Endothelial cell of umbilical vein (primary cell): ENCODE results near the gene PLPP3.

ENCODE experiments used
- CTCF ChIP-seq, 2 donors: IDR thresholded peaks; 1 replicate in 1 of 2; 2 replicates in 1 of 2; pipeline ENCODE4 v1.5.1; 2011; ENCODE audit warnings: low read length in 2 of 2, mild to moderate bottlenecking in 2 of 2, moderate library complexity in 2 of 2, control low read depth in 1 of 2, inconsistent platforms in 1 of 2, low read depth in 1 of 2; ENCODE audit not compliant: insufficient read depth in 1 of 2; ENCODE audit errors: extremely low read depth in 1 of 2
- EZH2 ChIP-seq: IDR thresholded peaks from 2 replicates; pipeline ENCODE4 v1.6.1; 2012; ENCODE audit warnings: borderline replicate concordance, low read depth, mild to moderate bottlenecking, moderate library complexity, low read length, inconsistent platforms; ENCODE audit not compliant: severe bottlenecking
- MAX ChIP-seq: IDR thresholded peaks from 2 replicates; pipeline ENCODE4 v1.6.1; 2011; ENCODE audit not compliant: insufficient read depth, insufficient read length
- POLR2A ChIP-seq: IDR thresholded peaks from 2 replicates; pipeline ENCODE4 v1.6.1; 2012; ENCODE audit warnings: low read depth, mild to moderate bottlenecking, control low read depth, low read length

GRCh38 chr1:56450004-56450666 is 129.2 kb downstream of the PLPP3 start:
- TF ChIP-seq POLR2A = no peak
- no peak for TF ChIP-seq CTCF (IDR thresholded peaks at IDR 0.05; ENCODE audit: extremely low read depth in 1 of 2, insufficient read depth in 1 of 2, low read depth in 1 of 2, low read length in 2 of 2)
- no peak for TF ChIP-seq EZH2
- no peak for TF ChIP-seq MAX
